K562 (cell line): ENCODE results near the gene CAMSAP3. TPM values are rescaled to one million over a fixed set of nuclear protein-coding genes. Genes with fewer than 3 reads are reported as not detected.

Experiments used
- ADNP ChIP-seq: fragments of 200-800 bp; sonication (Bioruptor generic); IDR thresholded peaks from 2 replicates; pipeline ENCODE4 v1.6.1; 2016; ENCODE audit warnings: missing genetic modification characterization, missing compliant biosample characterization
- C11orf30 ChIP-seq: fragments of 450-650 bp; IDR thresholded peaks from 2 replicates; pipeline ENCODE4 v1.6.1; 2016; ENCODE audit warnings: low read depth, mild to moderate bottlenecking
- CBX5 ChIP-seq: IDR thresholded peaks from 2 replicates; pipeline ENCODE4 v1.6.1; 2014; ENCODE audit warnings: low read depth, borderline replicate concordance
- CCNT2 ChIP-seq: IDR thresholded peaks from 2 replicates; pipeline ENCODE4 v1.6.1; 2011; ENCODE audit warnings: borderline replicate concordance, low read depth, mild to moderate bottlenecking, moderate library complexity, mixed read lengths, low read length; ENCODE audit not compliant: insufficient read length; ENCODE audit errors: extremely low read depth
- CXXC5 ChIP-seq: fragments of 250-450 bp; sonication (Bioruptor Pico); IDR thresholded peaks from 2 replicates; pipeline ENCODE4 v1.8.0; 2022; ENCODE audit warnings: inconsistent platforms, mild to moderate bottlenecking, moderate library complexity
- DIDO1 ChIP-seq: fragments of 450-650 bp; IDR thresholded peaks from 2 replicates; pipeline ENCODE4 v1.6.1; 2016; ENCODE audit warnings: low read depth, missing biosample characterization, missing genetic modification characterization
- EGR1 ChIP-seq: fragments of 450-650 bp; conservative IDR thresholded peaks from 2 replicates; pipeline ENCODE4 v1.6.1; 2017; ENCODE audit warnings: mild to moderate bottlenecking
- ELF1 ChIP-seq: fragments of 200-800 bp; sonication (Bioruptor generic); IDR thresholded peaks from 2 replicates; pipeline ENCODE4 v1.6.1; 2016; ENCODE audit warnings: missing genetic modification characterization, missing compliant biosample characterization
- GTF2A2 ChIP-seq: IDR thresholded peaks from 2 replicates; pipeline ENCODE4 v1.6.1; 2016; ENCODE audit warnings: mild to moderate bottlenecking, missing genetic modification characterization, missing compliant biosample characterization
- HDAC3 ChIP-seq: fragments of 450-650 bp; IDR thresholded peaks from 2 replicates; pipeline ENCODE4 v1.6.1; 2018; ENCODE audit warnings: borderline replicate concordance, mild to moderate bottlenecking, moderate library complexity; ENCODE audit not compliant: partially characterized antibody
- HDAC8 ChIP-seq: fragments of 450-650 bp; IDR thresholded peaks from 2 replicates; pipeline ENCODE4 v1.6.1; 2016; ENCODE audit warnings: mild to moderate bottlenecking, missing genetic modification characterization, moderate library complexity, missing compliant biosample characterization
- HLTF ChIP-seq: fragments of 450-650 bp; IDR thresholded peaks from 2 replicates; pipeline ENCODE4 v1.6.1; 2016
- MAZ ChIP-seq, 2 experiments: fragments of 450-650 bp in 1 of 2; sonication (generic) in 1 of 2; formaldehyde crosslinking; IDR thresholded peaks in 1 of 2; conservative IDR thresholded peaks in 1 of 2; 2 replicates each; pipeline versions ENCODE4 v1.4.0 to v1.5.0; 2020; ENCODE audit warnings: mild to moderate bottlenecking in 1 of 2, missing genetic modification reagents in 1 of 2
- MTA3 ChIP-seq: fragments of 450-650 bp; formaldehyde crosslinking; IDR thresholded peaks from 2 replicates; pipeline ENCODE4 v1.6.1; 2017; ENCODE audit warnings: mild to moderate bottlenecking, borderline replicate concordance
- PRPF4 ChIP-seq: fragments of 200-400 bp; formaldehyde crosslinking; IDR thresholded peaks from one replicate; pipeline ENCODE4 v1.6.1; 2017; ENCODE audit warnings: low read length, low read depth, mild to moderate bottlenecking; ENCODE audit not compliant: insufficient read depth, poor library complexity, severe bottlenecking
- PTBP1 ChIP-seq: fragments of 200-400 bp; formaldehyde crosslinking; IDR thresholded peaks from 2 replicates; pipeline ENCODE4 v1.6.1; 2017; ENCODE audit warnings: low read depth, low read length
- PTRF ChIP-seq: fragments of 450-650 bp; IDR thresholded peaks from 2 replicates; pipeline ENCODE4 v1.6.1; 2016; ENCODE audit warnings: mild to moderate bottlenecking, missing genetic modification characterization, missing compliant biosample characterization
- SLC30A9 ChIP-seq: fragments of 250-450 bp; sonication (Bioruptor Pico); IDR thresholded peaks from 2 replicates; pipeline ENCODE4 v1.8.0; 2022; ENCODE audit warnings: mild to moderate bottlenecking, moderate library complexity
- TAF1 ChIP-seq: IDR thresholded peaks from 2 replicates; pipeline ENCODE4 v1.6.1; 2011; ENCODE audit warnings: mild to moderate bottlenecking, low read length, moderate library complexity; ENCODE audit not compliant: insufficient read depth, control insufficient read depth, severe bottlenecking; ENCODE audit errors: extremely low read depth
- ZKSCAN3 ChIP-seq: fragments of 250-450 bp; sonication (Bioruptor Pico); IDR thresholded peaks from 2 replicates; pipeline ENCODE4 v1.4.0; 2020
- ZNF507 ChIP-seq: conservative IDR thresholded peaks from 2 replicates; pipeline ENCODE4 v1.6.1; 2017; ENCODE audit warnings: missing genetic modification characterization, missing compliant biosample characterization
- ZNF764 ChIP-seq: fragments of 250-450 bp; sonication (Bioruptor Pico); IDR thresholded peaks from 2 replicates; pipeline ENCODE4 v1.4.0; 2020; ENCODE audit warnings: low read depth, mild to moderate bottlenecking, moderate library complexity
- ZSCAN32 ChIP-seq: fragments of 450-650 bp; formaldehyde crosslinking; IDR thresholded peaks from 2 replicates; pipeline ENCODE4 v1.4.0; 2020; ENCODE audit warnings: mild to moderate bottlenecking, moderate library complexity
- polyA plus RNA-seq, 8 experiments: library from polyadenylated mRNA; depleted of rRNA in 4 of 8; stranded (reverse) in 5 of 8; unstranded in 3 of 8; fragments of >200 nt; fragmentation: Nextera tagmentation in 2 of 8; fragmentation: Illumina TruSeq in 1 of 8; extraction: Ambion mirVana in 2 of 8; extraction: Trizol in 1 of 8; gene quantifications; 2 replicates each; pipeline versions ENCODE4 v1.2.1 to v1.2.3, GENCODE V29; 2011 to 2014; ENCODE audit warnings: inconsistent platforms in 1 of 8, missing spikeins in 1 of 8
- total RNA-seq, 7 experiments: library from RNA; depleted of rRNA in 6 of 7; stranded (reverse); fragments of >200 nt in 6 of 7; fragmentation: Illumina TruSeq in 2 of 7; extraction: Trizol in 2 of 7; gene quantifications; 2 replicates each; pipeline versions ENCODE4 v1.2.1 to v1.2.3, GENCODE V29; 2011 to 2021; ENCODE audit warnings: low replicate concordance in 1 of 7
- TF ChIP-seq, protein P1 (sequence below): fragments of 450-650 bp; formaldehyde crosslinking; IDR thresholded peaks from 2 replicates; pipeline ENCODE4 v1.4.0; 2020; ENCODE audit warnings: mild to moderate bottlenecking, moderate library complexity
- TF ChIP-seq, protein P2 (sequence below): IDR thresholded peaks from 2 replicates; pipeline ENCODE4 v1.6.1; 2016; ENCODE audit warnings: missing genetic modification characterization, missing compliant biosample characterization
- TF ChIP-seq, protein P3 (sequence below): IDR thresholded peaks from 2 replicates; pipeline ENCODE4 v1.6.1; 2012; ENCODE audit warnings: low read depth, low read length, improper control_type of control experiment, borderline replicate concordance

CAMSAP3 gene
- total and polyA plus RNA-seq, 9 of the 15 experiments (the other 6 are each of a cell fraction or from before 2014, with no cell fraction given) = 0.01 to 0.89 (median 0.22) TPM; not detected in 1

DNA sequence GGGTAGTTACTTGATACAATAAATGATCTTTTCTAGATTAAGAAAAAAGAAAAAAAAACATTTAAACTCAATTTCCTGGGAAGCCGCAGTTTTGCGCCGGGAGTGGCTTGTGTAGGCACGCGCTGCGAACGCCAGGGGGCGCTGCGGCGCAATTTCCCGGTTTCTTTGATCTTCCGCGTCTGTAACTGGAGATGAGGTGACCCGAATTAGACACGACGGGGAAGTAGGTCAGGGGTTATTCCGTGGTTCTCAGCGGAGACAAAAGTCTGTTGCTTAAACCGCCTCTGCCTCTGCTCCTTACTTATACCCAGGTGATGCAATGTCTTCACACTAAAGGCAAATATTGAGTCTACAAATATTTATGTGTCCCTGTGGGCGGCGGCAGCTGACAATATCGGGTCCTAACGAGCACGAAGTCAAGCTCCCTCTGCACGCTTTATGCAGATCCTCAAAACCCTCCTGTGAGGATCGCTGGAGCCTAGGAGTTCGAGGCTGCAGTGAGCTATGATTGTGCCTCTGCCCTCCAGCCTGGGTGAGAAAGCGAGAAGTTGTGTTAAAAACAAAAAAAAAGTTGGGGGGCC, 56.5 kb downstream of the CAMSAP3 start (continued):
- TF ChIP-seq, protein P1, sequence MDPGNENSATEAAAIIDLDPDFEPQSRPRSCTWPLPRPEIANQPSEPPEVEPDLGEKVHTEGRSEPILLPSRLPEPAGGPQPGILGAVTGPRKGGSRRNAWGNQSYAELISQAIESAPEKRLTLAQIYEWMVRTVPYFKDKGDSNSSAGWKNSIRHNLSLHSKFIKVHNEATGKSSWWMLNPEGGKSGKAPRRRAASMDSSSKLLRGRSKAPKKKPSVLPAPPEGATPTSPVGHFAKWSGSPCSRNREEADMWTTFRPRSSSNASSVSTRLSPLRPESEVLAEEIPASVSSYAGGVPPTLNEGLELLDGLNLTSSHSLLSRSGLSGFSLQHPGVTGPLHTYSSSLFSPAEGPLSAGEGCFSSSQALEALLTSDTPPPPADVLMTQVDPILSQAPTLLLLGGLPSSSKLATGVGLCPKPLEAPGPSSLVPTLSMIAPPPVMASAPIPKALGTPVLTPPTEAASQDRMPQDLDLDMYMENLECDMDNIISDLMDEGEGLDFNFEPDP = no peak
- TF ChIP-seq HDAC8 (no peak), ZNF764 (CRISPR knock-in tag) (no peak), ZKSCAN3 (CRISPR knock-in tag) (no peak), ZNF507 (tag) (no peak), HLTF (no peak), ELF1 (tag) (peak; percentile 84), ADNP (tag) (no peak; the same call in 1 of the 2 replicates), DIDO1 (tag) (no peak), CXXC5 (CRISPR knock-in tag) (peak; percentile 92), EGR1 (peak; percentile 47; the same call in 1 of the 2 replicates), MTA3 (peak; percentile 36; the same call in 1 of the 2 replicates), PTBP1 (no peak), CBX5 (no peak), PTRF (tag) (no peak), TAF1 (no peak), C11orf30 (no peak), HDAC3 (peak; percentile 89), SLC30A9 (CRISPR knock-in tag) (no peak), MAZ (CRISPR knock-in tag; conservative IDR thresholded peaks at IDR 0.05 in 1 of 2, IDR thresholded peaks at IDR 0.05 in 1 of 2) (peak in 1 of 2 experiments; percentile 36; a peak in 1 of 4 replicates), PRPF4 (no peak), GTF2A2 (tag) (no peak), CCNT2 (no peak), ZSCAN32 (CRISPR knock-in tag) (peak; percentile 32; the same call in 1 of the 2 replicates)
- TF ChIP-seq, protein P2, sequence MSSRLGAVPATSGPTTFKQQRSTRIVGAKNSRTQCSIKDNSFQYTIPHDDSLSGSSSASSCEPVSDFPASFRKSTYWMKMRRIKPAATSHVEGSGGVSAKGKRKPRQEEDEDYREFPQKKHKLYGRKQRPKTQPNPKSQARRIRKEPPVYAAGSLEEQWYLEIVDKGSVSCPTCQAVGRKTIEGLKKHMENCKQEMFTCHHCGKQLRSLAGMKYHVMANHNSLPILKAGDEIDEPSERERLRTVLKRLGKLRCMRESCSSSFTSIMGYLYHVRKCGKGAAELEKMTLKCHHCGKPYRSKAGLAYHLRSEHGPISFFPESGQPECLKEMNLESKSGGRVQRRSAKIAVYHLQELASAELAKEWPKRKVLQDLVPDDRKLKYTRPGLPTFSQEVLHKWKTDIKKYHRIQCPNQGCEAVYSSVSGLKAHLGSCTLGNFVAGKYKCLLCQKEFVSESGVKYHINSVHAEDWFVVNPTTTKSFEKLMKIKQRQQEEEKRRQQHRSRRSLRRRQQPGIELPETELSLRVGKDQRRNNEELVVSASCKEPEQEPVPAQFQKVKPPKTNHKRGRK (tag) = no peak
- TF ChIP-seq, protein P3, sequence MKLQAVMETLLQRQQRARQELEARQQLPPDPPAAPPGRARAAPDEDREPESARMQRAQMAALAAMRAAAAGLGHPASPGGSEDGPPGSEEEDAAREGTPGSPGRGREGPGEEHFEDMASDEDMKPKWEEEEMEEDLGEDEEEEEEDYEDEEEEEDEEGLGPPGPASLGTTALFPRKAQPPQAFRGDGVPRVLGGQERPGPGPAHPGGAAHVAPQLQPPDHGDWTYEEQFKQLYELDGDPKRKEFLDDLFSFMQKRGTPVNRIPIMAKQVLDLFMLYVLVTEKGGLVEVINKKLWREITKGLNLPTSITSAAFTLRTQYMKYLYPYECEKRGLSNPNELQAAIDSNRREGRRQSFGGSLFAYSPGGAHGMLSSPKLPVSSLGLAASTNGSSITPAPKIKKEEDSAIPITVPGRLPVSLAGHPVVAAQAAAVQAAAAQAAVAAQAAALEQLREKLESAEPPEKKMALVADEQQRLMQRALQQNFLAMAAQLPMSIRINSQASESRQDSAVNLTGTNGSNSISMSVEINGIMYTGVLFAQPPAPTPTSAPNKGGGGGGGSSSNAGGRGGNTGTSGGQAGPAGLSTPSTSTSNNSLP = peak; percentile 24; the same call in 1 of the 2 replicates
